ENCODE measurements around the gene RNFT1.
"Not testable (repeated sequence)": the region's sequence is repeated elsewhere in the genome, so short reads cannot be mapped to it uniquely, and the experiment has no call there.

RNFT1 gene

GRCh38 chr17:59920637-59921036, 43.9 kb downstream of the RNFT1 start:
- DNase-seq (ENCODE audit: low read depth); H3K4me3 ChIP-seq (ENCODE audit: low read depth, low read length); in situ Hi-C loops (cut with HindIII; ENCODE audit: low sequenced_read_pairs): not testable (repeated sequence)

DNA sequence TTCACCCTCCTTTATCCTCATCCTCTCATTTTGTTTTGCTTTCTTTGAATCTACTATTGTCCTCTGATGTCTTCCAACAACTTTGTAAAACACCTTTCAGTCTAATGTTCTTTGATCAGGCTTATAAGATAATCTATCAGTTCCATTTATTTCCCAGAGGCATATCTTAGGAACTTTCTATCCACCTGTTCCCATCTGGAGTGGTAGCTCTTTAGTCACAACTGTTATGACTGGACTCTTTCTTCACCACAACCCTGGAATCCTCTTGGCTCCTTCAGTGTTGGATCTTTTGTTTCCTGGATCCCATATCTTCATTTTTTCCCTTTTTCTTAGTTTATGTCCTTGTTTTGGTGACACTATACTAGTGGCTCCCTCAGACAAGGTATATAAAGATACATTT, 48.1 kb downstream of the RNFT1 start:
- no peak for DNase-seq (ENCODE audit: low read depth)
- no peak overlapping the region for H3K4me3 ChIP-seq (ENCODE audit: low read depth, low read length)
- no peak for TF ChIP-seq CTCF (IDR thresholded peaks at IDR 0.05; ENCODE audit: low read depth, low read length, missing control alignments)
- in situ Hi-C loops (cut with HindIII; ENCODE audit: low sequenced_read_pairs) = no loop called here

GRCh38 chr17:59914274-59914854, 50.2 kb downstream of the RNFT1 start:
- in situ Hi-C loops (cut with HindIII; ENCODE audit: low sequenced_read_pairs) = no loop called here
- no peak overlapping the region for H3K4me3 ChIP-seq (ENCODE audit: low read depth, low read length)
- peak; percentile 36 for TF ChIP-seq CTCF (IDR thresholded peaks at IDR 0.05; ENCODE audit: low read depth, low read length, missing control alignments)
- peak; percentile 15 for DNase-seq (ENCODE audit: low read depth)

DNA sequence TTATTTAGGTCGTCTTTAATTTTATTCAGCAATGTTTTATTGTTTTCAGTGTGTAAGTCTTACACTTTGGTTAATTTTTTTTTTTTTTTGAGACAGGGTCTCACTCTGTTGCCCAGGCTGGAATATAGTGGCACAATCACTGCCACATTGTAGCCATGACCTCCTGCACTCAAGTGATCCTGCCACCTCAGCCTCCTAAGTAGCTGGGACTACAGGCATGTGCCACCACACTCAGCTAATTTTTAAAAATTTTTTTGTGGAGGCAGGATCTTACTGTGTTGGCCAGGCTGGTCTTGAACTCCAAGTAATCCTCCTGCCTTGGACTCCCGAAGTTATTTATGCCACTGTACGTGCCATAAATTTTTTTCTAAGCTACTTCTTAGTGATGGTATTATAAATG, 57.1 kb downstream of the RNFT1 start:
- in situ Hi-C loops (cut with HindIII; ENCODE audit: low sequenced_read_pairs) = no loop called here
- DNase-seq (ENCODE audit: low read depth) = no peak
- TF ChIP-seq CTCF (IDR thresholded peaks at IDR 0.05; ENCODE audit: low read depth, low read length, missing control alignments) = no peak
- no peak overlapping the region for H3K4me3 ChIP-seq (ENCODE audit: low read depth, low read length)

DNA sequence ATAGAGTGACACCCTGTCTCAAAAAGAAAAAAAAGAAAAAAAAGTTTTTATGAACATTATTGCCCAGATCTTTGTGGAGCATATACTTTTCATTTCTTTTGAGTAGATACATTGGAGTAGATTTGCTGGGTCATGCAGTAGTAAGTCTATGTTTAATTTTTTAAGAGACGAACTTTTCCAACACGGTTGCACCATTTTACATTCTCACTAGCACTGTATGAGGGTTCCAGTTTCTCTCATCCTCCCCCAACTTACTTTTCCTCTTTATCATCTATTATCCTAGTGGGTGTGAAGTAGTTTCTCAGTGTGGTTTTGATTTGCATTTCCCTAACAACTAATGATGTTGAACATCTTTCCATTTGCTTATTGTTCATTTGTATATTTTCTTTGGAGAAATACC, 61.1 kb downstream of the RNFT1 start:
- no peak for TF ChIP-seq CTCF (IDR thresholded peaks at IDR 0.05; ENCODE audit: low read depth, low read length, missing control alignments)
- in situ Hi-C loops (cut with HindIII; ENCODE audit: low sequenced_read_pairs) = no loop called here
- no peak overlapping the region for H3K4me3 ChIP-seq (ENCODE audit: low read depth, low read length)
- no peak for DNase-seq (ENCODE audit: low read depth)
